Lower leg skin (tissue), 4 donors: ENCODE measurements around the gene KLHL2. TPM values are rescaled to one million over a fixed set of nuclear protein-coding genes. Genes with fewer than 3 reads are reported as not detected.

ENCODE experiments used
- DNase-seq, 2 donors: peaks; one replicate each; pipeline ENCODE4 v3.0.0-alpha.2; 2019; ENCODE audit warnings: low spot score in 2 of 2
- H3K4me3 ChIP-seq: fragments of 200-600 bp; sonication (generic); 2 replicates; pipeline ENCODE4 v1.5.1; 2017; ENCODE audit warnings: mild to moderate bottlenecking, low read depth; ENCODE audit not compliant: poor library complexity, severe bottlenecking
- POLR2A ChIP-seq, 2 donors: fragments of 450-650 bp; IDR thresholded peaks; one replicate each; pipeline ENCODE4 v1.6.1; 2016 to 2017; ENCODE audit warnings: antibody characterized with exemption in 2 of 2, mild to moderate bottlenecking in 1 of 2, moderate library complexity in 1 of 2
- WGBS, 2 donors: methylation state at CpG; one replicate each; pipeline ENCODE4 v1.1.5; 2018; 5-methylcytosine and 5-hydroxymethylcytosine counted together
- intact Hi-C: fragments of 100-400 bp; cut with DNase I; formaldehyde crosslinking; loops from one replicate; pipeline ENCODE4 v1.15.0; 2023; ENCODE audit warnings: low total_unique reads
- total RNA-seq, 4 donors: library from RNA; depleted of rRNA; stranded (reverse); fragments of >200 nt; gene quantifications; one replicate each; pipeline ENCODE4 v1.1.0, GENCODE V29; 2016
- TF ChIP-seq, protein P1 (sequence below), 3 donors: fragments of 450-650 bp; IDR thresholded peaks; one replicate each; pipeline ENCODE4 v1.5.1; 2016; ENCODE audit warnings: antibody characterized with exemption in 3 of 3, mild to moderate bottlenecking in 3 of 3, moderate library complexity in 2 of 3

Gene KLHL2
- total RNA-seq, 4 donors from 2014 or later = 15.1 to 15.9 (median 15.7) TPM

DNA sequence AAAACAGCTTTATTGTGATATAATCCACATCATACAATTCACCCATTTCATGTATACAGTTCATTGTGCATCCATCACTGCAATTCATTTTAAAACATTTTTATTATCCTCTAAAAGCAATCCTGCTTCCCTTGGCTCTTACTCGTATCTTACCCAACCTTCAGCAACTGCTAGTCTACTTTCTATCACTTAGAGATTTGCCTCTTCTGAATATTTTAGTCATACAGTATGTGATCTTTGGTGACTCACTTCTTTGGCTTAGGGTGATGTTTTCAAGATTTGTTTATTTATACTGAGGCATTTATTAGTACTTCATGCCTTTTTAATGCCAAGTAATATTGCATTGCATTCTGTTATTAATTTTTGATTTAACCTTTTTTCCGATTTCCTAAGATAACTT lies 105.1 kb downstream of the KLHL2 start:
- DNase-seq = no peak
- intact Hi-C loops = no loop called here
- 55 to 64% methylated on average over 2 of the region's 2 CpGs for WGBS, 2 donors
- H3K4me3 ChIP-seq = no peak overlapping the region
- TF ChIP-seq POLR2A (IDR thresholded peaks at IDR 0.05) = no peak
- TF ChIP-seq, protein P1, sequence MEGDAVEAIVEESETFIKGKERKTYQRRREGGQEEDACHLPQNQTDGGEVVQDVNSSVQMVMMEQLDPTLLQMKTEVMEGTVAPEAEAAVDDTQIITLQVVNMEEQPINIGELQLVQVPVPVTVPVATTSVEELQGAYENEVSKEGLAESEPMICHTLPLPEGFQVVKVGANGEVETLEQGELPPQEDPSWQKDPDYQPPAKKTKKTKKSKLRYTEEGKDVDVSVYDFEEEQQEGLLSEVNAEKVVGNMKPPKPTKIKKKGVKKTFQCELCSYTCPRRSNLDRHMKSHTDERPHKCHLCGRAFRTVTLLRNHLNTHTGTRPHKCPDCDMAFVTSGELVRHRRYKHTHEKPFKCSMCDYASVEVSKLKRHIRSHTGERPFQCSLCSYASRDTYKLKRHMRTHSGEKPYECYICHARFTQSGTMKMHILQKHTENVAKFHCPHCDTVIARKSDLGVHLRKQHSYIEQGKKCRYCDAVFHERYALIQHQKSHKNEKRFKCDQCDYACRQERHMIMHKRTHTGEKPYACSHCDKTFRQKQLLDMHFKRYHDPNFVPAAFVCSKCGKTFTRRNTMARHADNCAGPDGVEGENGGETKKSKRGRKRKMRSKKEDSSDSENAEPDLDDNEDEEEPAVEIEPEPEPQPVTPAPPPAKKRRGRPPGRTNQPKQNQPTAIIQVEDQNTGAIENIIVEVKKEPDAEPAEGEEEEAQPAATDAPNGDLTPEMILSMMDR (IDR thresholded peaks at IDR 0.05) = no peak

DNA sequence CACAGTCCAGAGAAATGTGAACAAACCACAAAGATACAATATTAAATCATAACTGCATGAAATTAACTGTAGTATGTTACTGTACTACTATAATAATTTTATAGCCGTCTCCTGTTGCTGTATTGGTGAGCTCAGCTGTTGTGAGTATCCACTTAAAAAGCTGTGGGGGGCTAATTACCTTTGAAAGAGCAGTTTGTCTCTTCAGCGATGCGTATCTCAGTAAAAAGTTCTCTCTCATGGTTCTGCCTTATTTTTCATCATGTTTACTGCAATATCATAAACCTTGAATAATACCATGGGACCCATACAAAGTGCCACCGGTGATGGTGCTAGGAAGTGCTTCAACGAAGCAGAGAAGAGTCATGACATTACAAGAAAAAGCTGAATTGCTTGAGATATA lies 111.7 kb downstream of the KLHL2 start:
- intact Hi-C loops = no loop called here
- WGBS, 2 donors = 97 to 98% methylated on average over 5 of the region's 5 CpGs
- no peak for DNase-seq
- H3K4me3 ChIP-seq = no peak overlapping the region
- TF ChIP-seq, protein P1 (IDR thresholded peaks at IDR 0.05) = no peak
- TF ChIP-seq POLR2A (IDR thresholded peaks at IDR 0.05) = no peak

DNA sequence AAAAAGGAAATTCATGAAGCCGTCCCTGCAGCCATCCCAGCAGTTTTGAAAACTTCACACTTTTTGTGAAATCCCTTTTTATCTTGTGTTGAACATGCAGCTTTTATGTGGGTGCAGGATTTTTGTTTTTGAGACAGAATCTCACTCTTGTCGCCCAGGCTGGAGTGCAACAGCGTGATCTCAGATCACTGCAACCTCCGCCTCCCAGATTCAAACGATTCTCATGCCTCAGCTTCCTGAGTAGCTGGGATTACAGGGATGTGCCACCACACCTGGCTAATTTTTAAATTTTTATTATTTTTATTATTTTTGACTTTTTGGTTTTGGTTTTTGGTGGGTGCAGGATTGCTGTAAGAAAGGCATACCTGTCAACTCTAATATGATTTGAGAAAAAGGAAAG lies 112.1 kb downstream of the KLHL2 start:
- no peak overlapping the region for H3K4me3 ChIP-seq
- DNase-seq = no peak
- no peak for TF ChIP-seq POLR2A (IDR thresholded peaks at IDR 0.05)
- TF ChIP-seq, protein P1 (IDR thresholded peaks at IDR 0.05) = no peak
- 96 to 97% methylated on average over 5 of the region's 5 CpGs for WGBS, 2 donors
- intact Hi-C loops = no loop called here

DNA sequence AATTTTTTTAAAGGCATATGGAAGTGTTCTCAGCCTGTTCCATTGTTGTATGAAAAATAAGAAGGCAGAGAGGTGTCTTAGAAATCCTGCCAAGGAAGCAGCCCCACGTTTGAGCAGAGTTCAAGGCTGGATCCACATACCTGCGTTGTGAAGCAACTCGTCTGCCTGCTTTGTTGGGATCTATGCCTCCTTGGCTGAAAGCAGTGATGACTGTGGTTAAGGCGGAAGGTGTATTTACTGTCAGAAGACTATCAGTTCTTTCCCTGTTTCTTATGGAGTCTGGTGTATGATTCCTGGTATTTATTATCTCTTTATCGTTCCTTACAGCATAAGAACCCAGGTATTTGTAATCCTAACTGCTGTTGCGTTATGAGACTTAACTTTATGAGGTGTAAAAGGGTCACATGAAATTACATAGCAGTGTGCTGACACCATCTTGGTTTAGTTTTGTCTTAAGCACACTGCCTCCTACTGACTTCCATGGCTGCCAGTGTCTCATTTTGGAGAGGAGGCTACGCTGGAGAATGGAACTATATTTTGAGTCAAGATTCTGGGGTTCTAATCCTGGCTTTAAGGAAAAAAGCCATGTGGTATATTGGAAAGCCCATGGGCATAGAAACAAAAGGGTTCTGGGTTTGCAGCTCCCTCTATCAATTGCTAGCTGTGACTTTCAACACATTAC lies 117.0 kb downstream of the KLHL2 start:
- intact Hi-C loops = loop anchor here (10.0 kb wide), 1 partner anchor 120 kb away; the partner anchor contains the start of gene KLHL2
- WGBS, 2 donors = 75 to 76% methylated on average over 7 of the region's 7 CpGs
- DNase-seq = no peak
- no peak overlapping the region for H3K4me3 ChIP-seq
- TF ChIP-seq, protein P1 (IDR thresholded peaks at IDR 0.05) = no peak
- TF ChIP-seq POLR2A (IDR thresholded peaks at IDR 0.05) = no peak

DNA sequence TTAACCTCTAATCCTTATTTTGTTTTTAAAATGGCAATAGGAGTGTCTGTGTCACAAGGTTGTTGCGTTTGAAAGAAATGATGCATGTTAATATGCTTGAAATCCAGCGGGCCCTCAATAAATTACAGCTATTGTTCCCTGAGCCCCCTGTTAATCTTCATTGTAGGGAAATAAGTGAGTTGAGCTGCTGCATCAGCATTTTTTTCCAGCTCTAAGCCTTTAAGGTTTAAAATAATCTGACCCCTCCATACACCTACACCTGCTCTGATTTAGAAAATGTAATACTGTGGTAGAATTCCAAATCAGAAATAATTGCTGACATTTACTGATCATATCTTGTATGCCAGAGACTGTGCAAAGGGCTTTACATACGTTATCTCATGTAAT lies 117.5 kb downstream of the KLHL2 start:
- intact Hi-C loops = loop anchor here (10.0 kb wide), 1 partner anchor 120 kb away; the partner anchor contains the start of gene KLHL2
- no peak overlapping the region for H3K4me3 ChIP-seq
- DNase-seq = no peak

More for the DNA sequence above, 117.5 kb downstream of the KLHL2 start:
- TF ChIP-seq, protein P1 (IDR thresholded peaks at IDR 0.05) = no peak
- no peak for TF ChIP-seq POLR2A (IDR thresholded peaks at IDR 0.05)
- WGBS, 2 donors = 82 to 90% methylated on average over 3 of the region's 3 CpGs
